IMR-90 (cell line): ENCODE measurements around the gene CCND3. TPM values are rescaled to one million over a fixed set of nuclear protein-coding genes. Genes with fewer than 3 reads are reported as not detected.

Experiments
- ATAC-seq: fragments of 200-7000 bp; cut with Tn5 transposase; 2 replicates; pipeline ENCODE4 v1.9.1; 2020; ENCODE audit warnings: low read depth, mild to moderate bottlenecking, moderate library complexity
- BruUV-seq: library from RNA; stranded (reverse); fragments of 400-500 nt; replicated peaks from 2 replicates; lab custom pipeline; 2021; lab: Mats Ljungman, UMichigan
- CTCF ChIA-PET: fragments of 300-600 bp; formaldehyde crosslinking; extraction: SDS; loops from one replicate; lab custom pipeline; 2021; ENCODE audit warnings: antibody characterized with exemption; lab: Yijun Ruan, JAX
- POLR2A ChIA-PET: fragments of 300-600 bp; sonication (Branson Sonifier 250); formaldehyde crosslinking; loops from one replicate; lab custom pipeline; 2022; ENCODE audit warnings: antibody characterized with exemption; ENCODE audit not compliant: unreplicated experiment; lab: Charles Lee
- DNase-seq: peaks from one replicate; pipeline ENCODE4 v3.0.0; 2013
- H2AFZ ChIP-seq: replicated peaks from 2 replicates; pipeline ENCODE3; 2013; ENCODE audit warnings: low read length, mild to moderate bottlenecking; ENCODE audit not compliant: poor library complexity
- H2AK5ac ChIP-seq: 2 replicates; pipeline ENCODE4 v1.6.1; 2013; ENCODE audit warnings: low read depth, low read length, inconsistent platforms
- H2AK9ac ChIP-seq: replicated peaks from 2 replicates; pipeline ENCODE3; 2013; ENCODE audit warnings: mild to moderate bottlenecking, low read depth, low read length, moderate library complexity; ENCODE audit not compliant: poor library complexity
- H2BK120ac ChIP-seq: 2 replicates; pipeline ENCODE4 v1.6.1; 2013; ENCODE audit warnings: low read depth, low read length, inconsistent platforms
- H2BK15ac ChIP-seq: 3 replicates; pipeline ENCODE4 v1.6.1; 2013; ENCODE audit warnings: low read depth, low read length, inconsistent platforms
- H2BK20ac ChIP-seq: 2 replicates; pipeline ENCODE4 v1.6.1; 2013; ENCODE audit warnings: low read depth, mild to moderate bottlenecking, inconsistent platforms, low read length, moderate library complexity
- H2BK5ac ChIP-seq: 2 replicates; pipeline ENCODE4 v1.6.1; 2013; ENCODE audit warnings: mild to moderate bottlenecking, low read depth, low read length, inconsistent platforms; ENCODE audit not compliant: poor library complexity, severe bottlenecking
- H3K14ac ChIP-seq: replicated peaks from 2 replicates; pipeline ENCODE4 v1.6.1; 2013; ENCODE audit warnings: low read depth, low read length, inconsistent platforms
- H3K18ac ChIP-seq: 2 replicates; pipeline ENCODE4 v1.6.1; 2013; ENCODE audit warnings: low read depth, low read length, control low read depth
- H3K23ac ChIP-seq: 2 replicates; pipeline ENCODE4 v1.6.1; 2013; ENCODE audit warnings: low read depth, low read length, inconsistent platforms
- H3K27ac ChIP-seq: 2 replicates; pipeline ENCODE4 v1.5.1; 2013; ENCODE audit warnings: mild to moderate bottlenecking, control low read depth, low read length; ENCODE audit not compliant: insufficient read depth
- H3K27me3 ChIP-seq: 2 replicates; pipeline ENCODE4 v1.6.1; 2013; ENCODE audit warnings: low read length; ENCODE audit not compliant: control insufficient read depth, insufficient read depth
- H3K36me3 ChIP-seq: 2 replicates; pipeline ENCODE4 v1.6.1; 2013; ENCODE audit warnings: low read length, mixed read lengths; ENCODE audit not compliant: control insufficient read depth, insufficient read depth
- H3K4ac ChIP-seq: 2 replicates; pipeline ENCODE4 v1.6.1; 2013; ENCODE audit warnings: low read depth, low read length, inconsistent platforms
- H3K4me1 ChIP-seq: 2 replicates; pipeline ENCODE4 v1.6.1; 2013; ENCODE audit warnings: low read length, mixed read lengths; ENCODE audit not compliant: control insufficient read depth, insufficient read depth
- H3K4me2 ChIP-seq: 2 replicates; pipeline ENCODE4 v1.6.1; 2013; ENCODE audit warnings: low read depth, mild to moderate bottlenecking, control low read depth, low read length, moderate library complexity
- H3K4me3 ChIP-seq: 2 replicates; pipeline ENCODE4 v1.5.1; 2013; ENCODE audit warnings: low read depth, mild to moderate bottlenecking, control low read depth, low read length, moderate library complexity; ENCODE audit not compliant: insufficient read depth
- H3K56ac ChIP-seq: 2 replicates; pipeline ENCODE4 v1.6.1; 2013; ENCODE audit warnings: low read length, inconsistent platforms; ENCODE audit not compliant: insufficient read depth; ENCODE audit errors: extremely low read depth
- H3K79me1 ChIP-seq, 2 experiments: 2 replicates each; pipeline ENCODE4 v1.6.1; 2013; ENCODE audit warnings: low read length in 2 of 2, inconsistent platforms in 1 of 2, low read depth in 1 of 2
- H3K9ac ChIP-seq: 2 replicates; pipeline ENCODE4 v1.6.1; 2013; ENCODE audit warnings: low read depth, low read length, control low read depth
- H3K9me1 ChIP-seq: 2 replicates; pipeline ENCODE4 v1.6.1; 2013; ENCODE audit warnings: low read length, inconsistent platforms; ENCODE audit not compliant: insufficient read depth
- H3K9me3 ChIP-seq: 2 replicates; pipeline ENCODE4 v1.6.1; 2013; ENCODE audit warnings: low read length; ENCODE audit not compliant: control insufficient read depth, insufficient read depth
- H4K20me1 ChIP-seq: 2 replicates; pipeline ENCODE4 v1.6.1; 2013; ENCODE audit warnings: low read length, inconsistent platforms; ENCODE audit not compliant: insufficient read depth
- H4K5ac ChIP-seq: 2 replicates; pipeline ENCODE4 v1.6.1; 2013; ENCODE audit warnings: mild to moderate bottlenecking, low read depth, low read length, control low read depth
- H4K8ac ChIP-seq, 2 experiments: 2 replicates each; pipeline ENCODE4 v1.6.1; 2013; ENCODE audit warnings: low read depth in 2 of 2, low read length in 2 of 2, control low read depth in 1 of 2, inconsistent platforms in 1 of 2
- H4K91ac ChIP-seq: 2 replicates; pipeline ENCODE4 v1.6.1; 2013; ENCODE audit warnings: low read depth, low read length, inconsistent platforms; ENCODE audit not compliant: insufficient read depth
- CHD1 ChIP-seq: IDR thresholded peaks from 2 replicates; pipeline ENCODE4 v1.6.1; 2012; ENCODE audit warnings: low read depth, low read length, improper control_type of control experiment
- SMC3 ChIP-seq: fragments of 150-350 bp; IDR thresholded peaks from 2 replicates; pipeline ENCODE4 v1.6.1; 2016; ENCODE audit warnings: low read depth, mild to moderate bottlenecking, antibody characterized with exemption, low read length, moderate library complexity
- USF2 ChIP-seq: fragments of 150-350 bp; IDR thresholded peaks from 2 replicates; pipeline ENCODE4 v1.6.1; 2017; ENCODE audit warnings: mild to moderate bottlenecking, antibody characterized with exemption, low read length, low read depth
- WGBS, 2 experiments: methylation state at CpG; one replicate each; pipeline versions ENCODE4 v1.1.5 to v1.1.7; 2013; ENCODE audit warnings: missing lambda C conversion rate in 2 of 2; ENCODE audit not compliant: insufficient read length in 1 of 2; ENCODE audit errors: extremely low coverage in 2 of 2; 5-methylcytosine and 5-hydroxymethylcytosine counted together
- dilution Hi-C: fragments of 300-500 bp; cut with HindIII; formaldehyde crosslinking; loops from one replicate; pipeline ENCODE4 v1.14.3; 2018; ENCODE audit warnings: low sequenced_read_pairs; ENCODE audit not compliant: unreplicated experiment
- in situ Hi-C: fragments of 300-500 bp; cut with MboI; formaldehyde crosslinking; loops from 3 replicates; pipeline ENCODE4 v1.14.3; 2019; ENCODE audit warnings: low sequenced_read_pairs, inconsistent platforms, mixed read lengths
- intact Hi-C: fragments of 100-400 bp; cut with micrococcal nuclease; formaldehyde crosslinking; loops from 2 replicates; pipeline ENCODE4 v1.10.0; 2022
- polyA plus RNA-seq, 3 experiments: library from polyadenylated mRNA; depleted of rRNA; stranded (reverse); fragments of >200 nt; gene quantifications; 2 replicates each; pipeline ENCODE4 v1.2.3, GENCODE V29; 2012; ENCODE audit warnings: low replicate concordance in 1 of 3
- total RNA-seq: library from RNA; depleted of rRNA; stranded (reverse); fragments of >200 nt; gene quantifications from 2 replicates; pipeline ENCODE4 v1.2.3, GENCODE V29; 2012

Gene CCND3
- total and polyA plus RNA-seq, 2 of the 4 experiments (the other 2 are of a cell fraction): 19.2 to 61.9 TPM

- TF ChIP-seq SMC3: no peak
These were observed 22.7 kb upstream of the CCND3 start (continued) for GRCh38 chr6:41964201-41964887.

GRCh38 chr6:41963371-41963770 is 21.8 kb upstream of the CCND3 start:
- no TSS peak for BruUV-seq
- H3K4me2 ChIP-seq: no peak overlapping the region
- no peak overlapping the region for H2AK9ac ChIP-seq
- no peaks in the 10 kb centered on the region for H4K20me1 ChIP-seq
- H2BK5ac ChIP-seq: no peak overlapping the region
- H4K8ac ChIP-seq: no peak overlapping the region
- H3K4me3 ChIP-seq: no peak overlapping the region
- no peak overlapping the region for H3K23ac ChIP-seq
- TF ChIP-seq USF2 (no peak), CHD1 (no peak)
- no peak overlapping the region for H3K27ac ChIP-seq
- POLR2A ChIA-PET: interaction anchor here (0.6 kb wide), 1 partner anchor 419 kb away, joined by 4 read pairs; no protein-coding TSS in a partner anchor
- CTCF ChIA-PET: interaction anchor here (0.5 kb wide), 1 partner anchor 27 kb away, joined by 3 read pairs; no protein-coding TSS in a partner anchor
- peak overlapping the region; percentile 37; the same call in 1 of the 2 replicates for H3K4ac ChIP-seq
- no peak overlapping the region for H4K5ac ChIP-seq
- WGBS, 2 experiments: no CpG with 5 or more reads among the region's 1 CpG
- peak overlapping the region; percentile 42; the same call in 1 of the 2 replicates for H4K91ac ChIP-seq
- ATAC-seq: no peak
- no peaks in the 10 kb centered on the region for H3K79me1 ChIP-seq
- no peak overlapping the region for H3K56ac ChIP-seq
- H2BK120ac ChIP-seq: peak overlapping the region; percentile 25; the same call in 1 of the 2 replicates
- peak overlapping the region; percentile 43 for H2BK20ac ChIP-seq
- no peak overlapping the region for H3K18ac ChIP-seq
- no peak overlapping the region for H3K9ac ChIP-seq
- in situ Hi-C loops (no loop called here), intact Hi-C loops (loop anchor here (5.0 kb wide), 1 partner anchor 34 kb away; no protein-coding TSS in a partner anchor), dilution Hi-C loops (no loop called here)
- peaks cover 10% of the 10 kb centered on the region for H3K4me1 ChIP-seq
- H3K27me3 ChIP-seq: no peaks in the 10 kb centered on the region
- H2AK5ac ChIP-seq: peak overlapping the region; percentile 83; the same call in 1 of the 2 replicates
- no peaks in the 10 kb centered on the region for H3K36me3 ChIP-seq
- no peak overlapping the region for H2AFZ ChIP-seq
- H3K9me1 ChIP-seq: peaks cover 23% of the 10 kb centered on the region
- no peaks in the 10 kb centered on the region for H3K9me3 ChIP-seq
- no peak overlapping the region; the same call in 2 of the 3 replicates for H2BK15ac ChIP-seq
- DNase-seq: no peak
- H3K14ac ChIP-seq: no peak overlapping the region; the same call in 1 of the 2 replicates
